Skin epidermis (tissue), 12 donors: ENCODE data around the gene MYO16.
"Not testable (repeated sequence)": the region's sequence is repeated elsewhere in the genome, so short reads cannot be mapped to it uniquely, and the experiment has no call there.

Experiments used
- H3K27ac ChIP-seq, 21 experiments: fragments of 200-600 bp; sonication (generic) in 11 of 21; one replicate each; pipeline ENCODE4 v1.5.0; 2020; ENCODE audit warnings: mild to moderate bottlenecking in 3 of 21, inconsistent platforms in 2 of 21, moderate library complexity in 2 of 21
- H3K4me3 ChIP-seq, 7 experiments: fragments of 200-600 bp; sonication (generic) in 2 of 7; one replicate each; pipeline ENCODE4 v1.5.0; 2020; ENCODE audit warnings: inconsistent platforms in 2 of 7, mild to moderate bottlenecking in 2 of 7, moderate library complexity in 1 of 7

Gene MYO16

DNA sequence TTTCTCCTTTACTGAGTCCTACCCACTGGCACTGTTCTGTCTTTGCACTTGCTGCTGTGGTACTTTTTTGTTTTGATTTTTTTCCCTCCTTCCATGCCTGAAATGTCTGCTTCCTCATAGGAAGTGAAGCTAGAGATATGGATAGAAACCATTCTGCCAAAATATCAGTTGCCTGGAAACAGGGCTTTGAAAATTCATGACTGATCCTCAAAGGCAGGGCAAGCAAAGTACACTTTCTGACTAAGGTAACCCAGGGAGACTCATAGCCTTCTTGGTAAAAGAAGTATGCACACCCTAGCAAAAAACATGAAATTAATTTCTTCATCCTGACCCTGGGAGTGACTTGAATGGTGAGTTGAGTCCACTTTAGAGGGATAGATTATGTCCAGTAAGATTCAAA is 329.8 kb downstream of the MYO16 start:
- no peak overlapping the region for H3K4me3 ChIP-seq
- H3K27ac ChIP-seq = no peak overlapping the region

DNA sequence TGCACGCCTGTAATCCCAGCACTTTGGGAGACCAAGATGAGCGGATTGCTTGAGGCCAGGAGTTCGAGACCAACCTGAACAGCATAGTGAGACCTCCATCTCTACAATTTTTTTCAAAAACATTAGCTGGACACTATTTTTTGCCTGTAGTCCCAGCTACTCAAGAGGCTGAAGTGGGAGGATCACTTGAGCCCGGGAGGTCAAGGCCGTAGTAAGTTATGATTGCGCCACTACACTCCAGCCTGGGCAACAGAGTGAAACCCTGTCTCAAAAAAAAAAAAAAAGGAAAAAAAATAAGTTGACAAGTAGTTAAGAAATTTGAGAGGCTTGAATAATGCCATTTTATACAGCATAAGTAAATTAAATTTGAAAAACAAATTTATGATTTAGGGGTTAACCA is 330.6 kb downstream of the MYO16 start:
- Histone ChIP-seq H3K27ac (no peak overlapping the region), H3K4me3 (no peak overlapping the region)

DNA sequence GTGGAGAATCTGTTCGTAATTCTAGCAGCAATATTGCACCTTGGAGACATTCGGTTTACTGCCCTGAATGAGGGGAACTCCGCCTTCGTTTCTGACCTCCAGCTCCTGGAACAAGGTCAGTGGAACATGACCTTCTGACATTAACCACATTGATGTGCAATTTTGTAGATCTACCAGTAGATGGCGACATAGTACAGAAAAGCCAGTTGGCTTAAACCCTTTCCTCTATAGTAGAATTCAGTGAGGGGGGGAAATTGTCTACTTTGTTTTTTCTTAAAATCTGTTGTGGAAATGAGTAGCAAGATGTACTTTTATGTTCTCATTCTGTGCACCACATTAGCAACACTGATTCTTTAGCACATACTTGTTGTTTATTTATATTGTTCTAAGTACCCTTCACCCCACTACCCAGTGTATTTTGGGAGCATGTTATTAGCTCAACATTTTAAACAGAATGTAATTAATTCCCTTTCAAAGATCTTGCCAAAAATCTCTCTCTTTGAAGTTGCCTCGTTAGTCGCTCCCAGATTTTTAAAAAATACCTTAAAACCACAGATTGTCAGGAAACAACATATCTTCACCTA is 332.2 kb downstream of the MYO16 start:
- no peak overlapping the region for H3K4me3 ChIP-seq

DNA sequence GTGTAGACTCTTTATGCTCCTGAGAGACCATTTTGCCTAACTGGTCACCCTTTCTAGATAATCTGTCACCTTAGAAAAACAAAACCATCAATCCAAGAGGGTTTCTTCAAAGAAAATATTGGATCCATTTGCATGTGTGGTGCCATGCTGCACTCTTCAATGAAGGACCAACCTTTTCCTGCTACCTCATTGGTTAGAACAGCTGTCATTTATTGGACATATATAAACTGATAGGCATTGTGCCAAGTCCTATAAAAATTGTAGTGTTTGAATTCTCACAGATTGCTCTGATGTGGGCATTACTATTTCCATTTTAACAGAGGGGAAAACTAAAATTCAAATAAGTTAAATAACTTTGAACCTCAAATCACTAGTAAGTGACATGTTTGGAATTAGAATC is 333.2 kb downstream of the MYO16 start:
- Histone ChIP-seq H3K27ac (no peak overlapping the region), H3K4me3 (no peak overlapping the region)

More for the DNA sequence above, 332.2 kb downstream of the MYO16 start:
- H3K27ac ChIP-seq = no peak overlapping the region

DNA sequence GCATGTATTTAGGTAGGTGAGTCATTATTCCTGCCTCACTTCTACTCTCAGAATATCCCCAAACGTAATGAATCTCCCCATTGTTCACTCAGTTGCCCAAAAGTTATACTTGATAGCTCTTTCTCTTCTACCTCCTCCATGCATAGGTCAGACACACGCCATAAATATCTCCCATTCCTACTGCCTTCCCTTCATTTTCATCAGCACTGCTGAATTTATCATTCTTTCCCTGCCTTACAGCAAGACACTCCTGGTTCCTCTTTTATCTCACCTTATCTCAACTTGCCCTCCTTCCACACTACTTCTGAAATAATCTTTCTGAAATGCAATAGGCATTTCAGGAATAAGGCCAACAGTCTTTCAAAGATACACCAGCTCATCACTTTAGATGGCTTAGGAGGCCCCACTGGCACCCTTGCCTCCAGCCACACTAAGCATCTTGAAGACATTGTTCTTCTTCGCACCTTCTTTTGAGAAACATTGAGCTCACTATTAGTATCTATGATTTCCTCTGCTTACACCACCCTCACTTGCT is 333.9 kb downstream of the MYO16 start:
- Histone ChIP-seq H3K27ac (no peak overlapping the region), H3K4me3 (no peak overlapping the region)

DNA sequence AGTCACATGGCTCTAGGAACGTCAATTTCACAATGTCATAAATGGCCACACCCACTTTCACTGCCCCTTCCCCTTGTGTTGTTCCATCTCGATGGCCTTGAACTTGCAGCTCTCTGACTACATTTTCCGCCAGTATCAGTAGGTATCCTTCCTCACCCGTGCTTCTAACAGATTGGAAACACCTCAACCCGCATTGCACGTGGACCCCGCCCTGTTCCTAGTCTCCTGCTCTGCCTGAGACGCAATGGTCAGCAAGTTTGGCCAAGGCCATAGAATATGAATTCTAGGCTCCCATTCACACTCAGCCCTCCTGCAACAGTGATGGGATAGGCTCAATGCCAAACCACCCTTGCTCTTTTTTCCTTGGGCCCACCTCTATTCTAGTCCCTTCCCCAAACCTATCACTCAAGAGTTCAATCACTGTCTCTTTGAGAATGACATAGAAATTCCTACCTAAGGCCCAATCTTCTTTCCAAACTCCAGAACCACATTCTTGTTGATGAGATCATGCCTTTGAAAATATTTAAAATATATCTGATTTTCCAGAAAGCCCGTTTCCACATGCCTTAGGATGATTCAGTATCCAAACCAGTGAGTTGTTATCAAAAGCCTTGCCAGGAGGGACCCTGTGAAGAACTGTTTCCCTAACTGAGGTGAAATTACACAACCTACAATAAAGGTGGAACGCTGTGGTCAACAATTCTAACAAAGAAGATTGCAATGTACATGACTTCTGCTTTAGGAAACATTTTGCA is 334.6 kb downstream of the MYO16 start:
- H3K4me3 ChIP-seq = no peak overlapping the region
- H3K27ac ChIP-seq = no peak overlapping the region

DNA sequence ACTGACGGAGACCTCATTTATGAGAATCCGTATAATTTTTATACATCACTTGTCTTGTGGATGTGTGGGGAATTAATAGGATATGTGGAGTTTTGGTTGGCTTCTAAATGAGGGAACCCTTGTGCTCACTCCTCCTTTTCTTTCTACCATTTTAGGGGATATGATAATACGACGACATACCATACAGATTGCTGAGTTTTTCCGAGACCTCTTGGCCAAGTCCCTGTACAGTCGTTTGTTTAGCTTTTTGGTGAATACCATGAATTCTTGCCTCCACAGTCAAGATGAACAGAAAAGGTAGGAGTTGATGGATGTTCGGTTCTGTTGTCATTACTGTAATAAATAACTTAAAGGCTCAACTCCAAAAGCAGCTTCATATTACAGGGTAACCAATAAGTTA is 335.2 kb downstream of the MYO16 start:
- no peak overlapping the region for H3K27ac ChIP-seq
- H3K4me3 ChIP-seq = no peak overlapping the region

DNA sequence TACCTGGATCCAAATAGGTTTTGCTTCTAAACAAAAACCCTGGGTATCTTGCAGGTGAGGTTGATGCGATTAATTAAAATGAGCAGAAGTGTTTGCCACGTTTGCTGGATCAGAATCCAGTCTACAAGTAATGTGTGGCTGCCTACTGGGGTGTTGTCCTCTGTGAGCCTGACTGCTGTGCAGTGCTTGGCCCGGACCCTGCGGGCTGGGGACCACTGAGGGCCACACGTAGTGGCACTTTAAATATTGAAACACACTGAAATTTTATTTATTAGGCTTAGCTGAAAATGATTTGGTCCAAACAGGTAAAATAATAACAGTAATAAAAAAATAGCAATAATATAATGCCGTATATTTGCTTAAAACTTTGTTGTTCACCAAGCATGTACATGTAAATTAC is 338.0 kb downstream of the MYO16 start:
- Histone ChIP-seq H3K4me3 (no peak overlapping the region), H3K27ac (no peak overlapping the region)

DNA sequence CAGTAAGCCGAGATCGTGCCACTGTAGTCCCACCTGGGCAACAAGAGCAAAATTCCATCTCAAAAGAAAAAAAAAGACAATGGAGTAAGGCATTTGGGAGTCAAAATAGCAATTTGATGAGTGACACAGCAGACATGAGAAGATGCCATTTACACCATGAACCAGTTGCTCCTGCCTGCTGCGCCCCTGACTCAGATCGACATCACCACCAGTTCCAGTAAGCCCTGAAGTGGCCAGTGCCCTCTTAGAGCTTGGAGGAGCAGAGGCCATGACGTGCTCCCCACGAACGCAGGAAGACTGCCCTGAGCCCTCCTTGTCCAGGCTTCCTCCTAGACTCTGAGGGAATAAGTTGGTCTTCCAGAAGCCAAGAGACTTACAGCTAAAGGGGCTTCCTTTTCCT is 339.2 kb downstream of the MYO16 start:
- Histone ChIP-seq H3K4me3 (no peak overlapping the region), H3K27ac (no peak overlapping the region)

DNA sequence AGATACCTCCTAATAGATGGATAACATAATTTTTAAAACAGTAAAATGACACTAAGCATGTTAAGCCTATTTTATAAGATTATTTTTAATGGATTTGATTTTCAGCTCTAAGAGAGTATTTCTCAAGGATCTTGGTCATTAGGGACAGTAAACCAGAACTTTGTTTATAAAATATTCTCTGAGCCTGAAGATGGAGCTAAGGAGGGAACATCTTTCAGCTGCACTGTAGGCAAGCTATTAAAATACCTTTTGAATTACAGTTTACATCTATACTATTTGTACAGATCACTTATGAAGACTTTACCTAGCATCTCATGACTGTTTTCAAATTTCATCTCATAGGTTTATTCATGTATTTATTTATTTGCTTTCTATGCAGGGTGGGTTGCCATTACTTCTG is 345.3 kb downstream of the MYO16 start:
- no peak overlapping the region for H3K4me3 ChIP-seq
- no peak overlapping the region for H3K27ac ChIP-seq

DNA sequence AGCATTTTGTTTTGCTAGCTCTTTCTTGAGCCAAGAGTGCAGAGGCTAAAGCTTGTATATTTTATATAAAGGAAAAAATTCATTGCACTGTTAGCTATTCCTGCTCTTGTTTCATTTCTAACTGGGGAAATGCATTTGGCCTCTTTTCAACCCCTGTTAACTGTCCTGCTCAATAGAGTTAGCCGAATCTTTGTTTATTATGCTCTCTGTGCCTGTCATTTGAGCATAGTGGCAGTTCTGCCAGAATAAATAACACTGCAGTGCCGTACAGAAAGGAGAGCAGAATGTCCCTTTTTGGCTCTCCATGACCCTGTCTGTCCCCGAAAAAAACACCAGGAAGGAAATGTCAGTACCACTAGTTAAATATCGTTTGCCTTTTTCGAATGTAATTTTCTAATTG is 350.8 kb downstream of the MYO16 start:
- no peak overlapping the region for H3K4me3 ChIP-seq
- no peak overlapping the region for H3K27ac ChIP-seq

DNA sequence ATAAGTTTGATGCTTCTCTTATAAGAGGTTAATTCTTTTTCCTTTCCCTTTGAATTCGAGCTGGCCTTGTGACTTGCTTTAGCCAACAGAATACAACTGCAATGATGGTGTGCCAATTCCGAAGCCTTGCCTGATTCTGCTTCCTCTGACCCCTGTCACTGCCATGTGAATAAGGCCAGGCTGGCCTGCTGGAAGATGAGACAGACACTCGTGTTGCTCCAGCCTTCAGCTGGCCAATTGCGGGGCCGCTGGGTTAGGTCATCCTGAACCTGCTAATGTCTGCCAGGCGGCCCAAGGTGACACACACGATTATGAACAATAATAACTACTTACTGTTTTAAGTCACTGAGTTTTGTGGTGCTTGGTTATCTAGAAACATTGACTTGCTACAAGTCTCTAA is 352.0 kb downstream of the MYO16 start:
- H3K4me3 ChIP-seq = no peak overlapping the region
- no peak overlapping the region for H3K27ac ChIP-seq

DNA sequence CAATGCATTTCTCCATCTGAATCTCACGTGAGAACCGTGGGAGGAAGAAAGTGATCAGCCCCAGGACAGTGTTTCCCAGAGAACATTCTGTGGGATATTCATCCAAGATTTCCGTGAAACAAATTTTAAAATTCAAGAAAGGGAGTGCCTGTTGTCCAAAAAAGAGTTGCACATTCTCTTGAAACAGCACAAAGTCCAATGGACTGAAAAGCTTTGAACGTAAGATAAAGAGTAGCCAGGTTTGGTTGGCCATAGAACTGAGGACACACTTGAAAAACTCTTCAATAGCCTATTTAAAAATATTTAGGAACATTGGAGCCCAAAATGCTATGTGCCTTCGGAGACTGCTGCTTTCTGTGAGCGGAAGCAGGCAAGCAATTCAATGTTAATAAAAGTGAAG is 353.9 kb downstream of the MYO16 start:
- H3K27ac ChIP-seq = no peak overlapping the region
- H3K4me3 ChIP-seq = no peak overlapping the region

DNA sequence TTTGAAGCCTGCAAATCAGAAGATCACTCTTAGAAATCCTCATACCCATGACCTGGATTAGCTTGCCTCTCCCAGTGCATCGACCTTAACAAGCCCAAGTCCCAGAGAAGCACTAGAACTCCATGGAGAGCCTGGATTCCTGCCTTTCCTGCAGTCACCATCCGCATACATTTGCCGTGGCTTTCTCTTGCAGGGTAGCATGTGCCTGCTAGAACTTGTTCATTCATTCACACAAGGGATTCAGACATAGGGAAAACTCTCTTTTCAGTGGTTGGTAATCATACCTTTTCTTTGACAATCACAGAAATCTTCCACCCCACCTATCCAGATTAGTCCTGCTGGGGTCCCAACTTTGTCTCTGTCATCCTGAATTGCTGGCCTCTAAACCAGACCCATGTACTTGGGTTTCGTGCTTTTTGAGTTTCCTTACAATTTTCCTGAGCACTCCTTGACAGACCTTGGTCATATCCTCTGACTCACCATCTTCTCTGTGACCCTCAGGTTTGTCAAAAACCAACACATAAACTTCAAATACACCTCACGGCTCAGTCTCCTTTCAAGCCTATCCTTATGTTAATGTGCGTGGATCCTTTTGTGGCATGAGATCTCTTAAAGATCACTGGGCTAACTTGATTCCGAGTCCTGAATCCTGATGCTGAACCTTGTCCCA is 355.0 kb downstream of the MYO16 start:
- Histone ChIP-seq H3K4me3 (no peak overlapping the region), H3K27ac (no peak overlapping the region)

DNA sequence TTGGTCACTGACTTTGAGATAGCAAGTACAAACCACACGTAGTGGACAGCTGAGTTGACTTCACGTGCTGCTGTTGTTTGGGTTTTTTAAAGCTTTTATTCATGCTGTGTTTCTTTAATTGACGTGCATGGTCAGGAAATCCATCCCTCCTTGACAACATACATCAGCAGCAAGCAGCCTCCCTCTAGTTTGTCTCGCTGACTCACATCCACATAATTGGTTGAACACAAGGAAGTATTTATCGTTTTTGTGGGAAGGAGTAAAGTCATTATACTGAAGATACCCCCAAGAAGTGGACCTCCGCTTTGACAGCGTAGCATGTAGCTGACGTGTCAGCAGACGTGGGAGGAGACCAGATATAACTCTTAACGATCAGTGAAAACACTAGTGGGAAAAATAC is 355.8 kb downstream of the MYO16 start:
- Histone ChIP-seq H3K27ac (no peak overlapping the region), H3K4me3 (no peak overlapping the region)

DNA sequence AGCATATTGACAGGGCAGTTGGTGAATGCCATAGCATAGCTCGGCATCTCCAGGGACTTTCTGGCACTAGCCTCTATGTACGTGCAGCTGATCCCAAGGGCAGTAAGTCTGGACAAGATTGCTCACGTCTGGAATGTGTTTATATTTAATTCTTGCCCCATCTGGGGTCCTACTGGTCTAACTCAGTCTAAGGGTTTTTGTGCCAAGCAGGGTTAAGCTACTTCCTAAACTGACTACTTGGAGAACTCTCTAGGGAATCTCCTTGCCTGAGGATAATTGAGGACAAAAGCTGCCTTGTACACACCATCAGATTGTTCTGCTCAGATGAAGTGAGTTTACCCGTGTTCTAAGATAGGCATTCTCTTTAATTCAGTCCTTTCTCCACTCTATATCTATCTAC is 358.1 kb downstream of the MYO16 start:
- Histone ChIP-seq H3K27ac (no peak overlapping the region), H3K4me3 (no peak overlapping the region)

DNA sequence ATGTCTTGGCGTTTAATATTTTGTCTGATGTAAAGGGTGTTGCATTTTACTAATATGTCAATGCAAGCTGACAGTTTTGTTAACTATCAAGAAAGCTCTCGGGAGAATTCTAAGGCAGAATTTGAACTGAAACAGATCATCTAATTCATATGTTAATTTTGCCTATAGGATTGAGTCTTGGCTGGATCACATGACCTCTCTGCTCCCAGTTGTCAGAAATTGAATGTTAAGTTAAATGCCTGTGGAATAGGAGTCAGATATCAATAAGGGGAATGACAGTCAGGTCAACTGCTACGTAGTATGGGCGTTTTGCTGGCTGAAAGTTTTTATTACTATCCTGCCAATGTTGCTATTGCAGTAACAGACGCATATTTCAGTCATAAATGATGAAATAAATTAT is 358.5 kb downstream of the MYO16 start:
- no peak overlapping the region for H3K4me3 ChIP-seq
- H3K27ac ChIP-seq = no peak overlapping the region

DNA sequence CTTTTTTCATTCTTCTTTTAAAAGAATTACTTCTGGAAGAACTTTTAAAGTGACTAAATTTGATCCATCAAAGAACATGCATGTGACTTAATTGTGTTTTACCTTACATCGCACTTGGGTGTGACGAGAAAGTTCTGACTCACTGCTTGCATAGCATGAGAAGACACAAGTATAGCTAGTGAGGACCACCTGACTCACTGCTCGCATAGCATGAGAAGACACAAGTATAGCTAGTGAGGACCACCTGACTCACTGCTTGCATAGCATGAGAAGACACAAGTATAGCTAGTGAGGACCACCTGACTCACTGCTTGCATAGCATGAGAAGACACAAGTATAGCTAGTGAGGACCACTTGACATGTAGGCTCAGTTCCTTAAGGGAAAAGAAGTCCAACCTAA is 362.0 kb downstream of the MYO16 start:
- H3K27ac ChIP-seq, H3K4me3 ChIP-seq: not testable (repeated sequence)

DNA sequence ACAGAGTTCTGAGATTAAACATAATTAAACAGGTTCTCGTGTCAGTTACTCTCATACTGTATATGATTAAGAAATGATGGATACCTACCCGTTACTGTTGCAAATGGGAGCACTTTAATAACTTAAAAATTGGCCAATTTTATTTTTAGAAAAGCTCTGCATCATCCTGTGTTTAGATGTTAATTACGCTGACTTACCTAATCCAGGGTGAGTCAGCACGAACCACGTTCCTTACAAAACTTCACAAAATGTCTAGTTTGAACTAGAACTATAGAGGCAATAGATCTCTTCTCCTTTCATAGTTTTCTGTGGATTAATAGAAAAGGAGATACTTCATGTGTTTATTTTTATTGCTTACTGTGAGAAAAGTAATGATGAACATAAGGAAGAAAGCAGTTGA is 363.9 kb downstream of the MYO16 start:
- H3K27ac ChIP-seq = no peak overlapping the region

DNA sequence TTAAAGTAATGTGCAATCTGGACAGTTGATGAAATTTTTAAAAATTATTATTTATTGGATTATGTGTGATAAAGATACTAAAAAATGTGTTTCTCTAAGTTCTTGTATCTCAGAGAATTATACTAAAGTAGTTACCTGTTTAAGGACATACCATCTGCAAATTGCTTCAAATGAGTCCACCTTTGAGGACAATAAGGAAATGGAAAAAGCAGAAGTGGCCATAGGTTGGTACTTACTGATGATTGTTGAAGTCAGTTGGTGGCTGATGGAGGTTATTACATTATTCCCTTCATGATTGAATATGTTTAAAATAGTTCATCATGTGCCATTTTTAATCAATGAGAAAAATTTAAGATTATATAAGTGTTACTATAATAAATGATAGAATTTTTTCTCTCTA is 367.0 kb downstream of the MYO16 start:
- Histone ChIP-seq H3K4me3 (no peak overlapping the region), H3K27ac (no peak overlapping the region)

More for the DNA sequence above, 363.9 kb downstream of the MYO16 start:
- H3K4me3 ChIP-seq = no peak overlapping the region

DNA sequence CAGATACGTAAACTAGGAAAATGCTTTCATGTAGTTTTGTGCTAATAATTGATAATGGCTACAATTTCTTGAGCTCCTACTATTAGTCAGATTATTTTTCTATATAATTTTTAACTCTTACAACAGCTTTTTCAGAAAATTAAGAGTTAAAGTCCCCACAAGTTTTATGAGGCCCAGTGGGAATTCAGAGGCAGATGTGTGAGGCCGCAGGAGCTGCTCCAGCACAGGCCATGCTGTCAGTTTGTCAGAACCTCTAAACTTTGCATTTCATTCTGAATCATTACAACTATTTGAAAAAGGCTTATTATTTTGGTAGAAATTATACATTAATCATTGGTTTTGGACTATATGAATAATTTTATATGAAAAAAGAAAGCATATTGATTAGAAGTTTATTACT is 370.8 kb downstream of the MYO16 start:
- H3K4me3 ChIP-seq = no peak overlapping the region
- H3K27ac ChIP-seq = no peak overlapping the region
